DND-41 (cell line): ENCODE data around the gene RELN.
A peak's percentile ranks its signal among the peaks of the same experiment; 100 is the strongest.

Experiments used
- ATAC-seq: fragments of 200-7000 bp; cut with Tn5 transposase; 3 replicates; pipeline ENCODE4 v1.9.1; 2021; ENCODE audit warnings: low read depth; ENCODE audit not compliant: insufficient read depth
- DNase-seq: peaks from one replicate; pipeline ENCODE4 v3.0.0-alpha.2; 2020
- H2AFZ ChIP-seq: 2 replicates; pipeline ENCODE4 v1.6.0; 2012; ENCODE audit warnings: low read depth, low read length
- H3K27ac ChIP-seq: 2 replicates; pipeline ENCODE4 v1.5.1; 2012; ENCODE audit warnings: low read length, inconsistent platforms
- H3K27me3 ChIP-seq: fragments of 200-600 bp; sonication (generic); 2 replicates; pipeline ENCODE4 v1.6.0; 2012; ENCODE audit warnings: low read length, mild to moderate bottlenecking, inconsistent platforms; ENCODE audit not compliant: insufficient read depth, poor library complexity
- H3K36me3 ChIP-seq: 2 replicates; pipeline ENCODE4 v1.5.1; 2012; ENCODE audit warnings: low read length, inconsistent platforms; ENCODE audit not compliant: insufficient read depth
- H3K4me1 ChIP-seq: 2 replicates; pipeline ENCODE4 v1.5.1; 2012; ENCODE audit warnings: mild to moderate bottlenecking, low read length; ENCODE audit not compliant: insufficient read depth
- H3K4me2 ChIP-seq: 2 replicates; pipeline ENCODE4 v1.6.0; 2012; ENCODE audit warnings: mild to moderate bottlenecking, moderate library complexity, low read length, inconsistent platforms; ENCODE audit not compliant: insufficient read depth
- H3K4me3 ChIP-seq, 2 experiments: fragments of 200-600 bp in 1 of 2; shearing (Covaris generic) in 1 of 2; 2 replicates each; pipeline ENCODE4 v1.5.1; 2012 to 2016; ENCODE audit warnings: inconsistent platforms in 2 of 2, low read length in 2 of 2, mild to moderate bottlenecking in 2 of 2, low read depth in 1 of 2, moderate library complexity in 1 of 2
- H3K79me2 ChIP-seq: 2 replicates; pipeline ENCODE4 v1.6.0; 2012; ENCODE audit warnings: low read length, inconsistent platforms; ENCODE audit not compliant: insufficient read depth
- H3K9ac ChIP-seq: 2 replicates; pipeline ENCODE4 v1.6.0; 2012; ENCODE audit warnings: low read depth, mild to moderate bottlenecking, inconsistent platforms, low read length, moderate library complexity
- H3K9me3 ChIP-seq: 2 replicates; pipeline ENCODE4 v1.5.1; 2012; ENCODE audit warnings: low read length, moderate library complexity, mild to moderate bottlenecking, inconsistent platforms; ENCODE audit not compliant: insufficient read depth, severe bottlenecking
- H4K20me1 ChIP-seq: 2 replicates; pipeline ENCODE4 v1.6.0; 2012; ENCODE audit warnings: low read length; ENCODE audit not compliant: insufficient read depth
- EZH2 ChIP-seq: IDR thresholded peaks from 3 replicates; pipeline ENCODE4 v1.6.1; 2012; ENCODE audit warnings: borderline replicate concordance, low read depth, mild to moderate bottlenecking, moderate library complexity, low read length, inconsistent platforms; ENCODE audit not compliant: severe bottlenecking
- TF ChIP-seq, protein P1 (sequence below): IDR thresholded peaks from 2 replicates; pipeline ENCODE4 v1.5.1; 2012; ENCODE audit warnings: borderline replicate concordance, low read length, moderate library complexity, mild to moderate bottlenecking; ENCODE audit not compliant: poor library complexity, severe bottlenecking; ENCODE audit errors: extremely low read depth

RELN gene

DNA sequence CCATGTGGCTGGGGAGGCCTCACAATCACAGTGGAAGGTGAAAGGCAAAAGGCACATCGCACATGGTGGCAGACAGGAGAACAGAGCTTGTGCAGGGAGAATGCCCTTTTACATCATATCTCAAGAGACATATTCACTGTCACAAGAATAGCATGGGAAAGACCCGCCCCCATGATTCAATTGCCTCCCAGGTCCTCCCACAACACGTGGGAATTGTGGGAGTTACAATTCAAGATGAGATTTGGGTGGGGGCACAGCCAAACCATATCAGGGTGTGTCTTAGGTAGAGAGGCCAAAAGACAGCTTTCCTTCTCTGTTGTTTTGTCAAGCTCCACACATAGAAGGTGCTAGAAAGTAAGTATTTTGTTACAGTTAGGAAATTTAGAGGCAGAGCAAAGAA, 522.6 kb downstream of the RELN start:
- TF ChIP-seq, protein P1, sequence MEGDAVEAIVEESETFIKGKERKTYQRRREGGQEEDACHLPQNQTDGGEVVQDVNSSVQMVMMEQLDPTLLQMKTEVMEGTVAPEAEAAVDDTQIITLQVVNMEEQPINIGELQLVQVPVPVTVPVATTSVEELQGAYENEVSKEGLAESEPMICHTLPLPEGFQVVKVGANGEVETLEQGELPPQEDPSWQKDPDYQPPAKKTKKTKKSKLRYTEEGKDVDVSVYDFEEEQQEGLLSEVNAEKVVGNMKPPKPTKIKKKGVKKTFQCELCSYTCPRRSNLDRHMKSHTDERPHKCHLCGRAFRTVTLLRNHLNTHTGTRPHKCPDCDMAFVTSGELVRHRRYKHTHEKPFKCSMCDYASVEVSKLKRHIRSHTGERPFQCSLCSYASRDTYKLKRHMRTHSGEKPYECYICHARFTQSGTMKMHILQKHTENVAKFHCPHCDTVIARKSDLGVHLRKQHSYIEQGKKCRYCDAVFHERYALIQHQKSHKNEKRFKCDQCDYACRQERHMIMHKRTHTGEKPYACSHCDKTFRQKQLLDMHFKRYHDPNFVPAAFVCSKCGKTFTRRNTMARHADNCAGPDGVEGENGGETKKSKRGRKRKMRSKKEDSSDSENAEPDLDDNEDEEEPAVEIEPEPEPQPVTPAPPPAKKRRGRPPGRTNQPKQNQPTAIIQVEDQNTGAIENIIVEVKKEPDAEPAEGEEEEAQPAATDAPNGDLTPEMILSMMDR, result no peak
- no peak for TF ChIP-seq EZH2
- no peak overlapping the region for H3K4me3 ChIP-seq
- H3K36me3 ChIP-seq, result no peaks in the 10 kb centered on the region
- no peak for DNase-seq
- peaks cover 3% of the 10 kb centered on the region for H3K27me3 ChIP-seq
- H3K9ac ChIP-seq, result no peak overlapping the region
- no peak for ATAC-seq
- H3K79me2 ChIP-seq, result no peaks in the 10 kb centered on the region
- no peaks in the 10 kb centered on the region for H3K9me3 ChIP-seq
- no peaks in the 10 kb centered on the region for H3K4me1 ChIP-seq
- no peak overlapping the region for H2AFZ ChIP-seq
- no peaks in the 10 kb centered on the region for H4K20me1 ChIP-seq
- no peak overlapping the region for H3K27ac ChIP-seq
- no peak overlapping the region for H3K4me2 ChIP-seq

DNA sequence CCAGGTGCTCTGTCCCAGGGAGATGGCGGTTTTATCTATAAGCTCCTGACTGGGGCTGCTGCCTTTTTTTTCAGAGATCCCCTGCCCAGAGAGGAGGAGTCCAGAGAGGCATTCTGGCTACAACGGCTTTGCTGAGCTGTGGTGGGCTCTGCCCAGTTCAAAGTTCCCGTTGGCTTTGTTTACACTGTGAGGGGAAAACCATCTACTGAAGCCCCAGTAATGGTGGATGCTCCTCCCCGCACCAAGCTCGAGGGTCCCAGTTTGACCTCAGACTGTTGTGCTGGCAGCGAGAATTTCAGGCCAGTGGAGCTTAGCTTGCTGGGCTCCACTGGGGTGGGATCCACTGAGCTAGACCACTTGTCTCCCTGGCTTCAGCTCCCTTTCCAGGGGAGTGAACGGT, 527.1 kb downstream of the RELN start:
- H3K27ac ChIP-seq, result no peak overlapping the region
- no peak overlapping the region for H2AFZ ChIP-seq
- ATAC-seq (no peak), DNase-seq (no peak)
- no peaks in the 10 kb centered on the region for H3K27me3 ChIP-seq
- H3K9ac ChIP-seq, result no peak overlapping the region
- H3K36me3 ChIP-seq, result no peaks in the 10 kb centered on the region
- no peaks in the 10 kb centered on the region for H3K9me3 ChIP-seq
- no peak overlapping the region for H3K4me3 ChIP-seq
- no peaks in the 10 kb centered on the region for H3K4me1 ChIP-seq
- H3K4me2 ChIP-seq, result no peak overlapping the region
- no peaks in the 10 kb centered on the region for H4K20me1 ChIP-seq
- H3K79me2 ChIP-seq, result no peaks in the 10 kb centered on the region
- TF ChIP-seq, protein P1, result no peak
- no peak for TF ChIP-seq EZH2

DNA sequence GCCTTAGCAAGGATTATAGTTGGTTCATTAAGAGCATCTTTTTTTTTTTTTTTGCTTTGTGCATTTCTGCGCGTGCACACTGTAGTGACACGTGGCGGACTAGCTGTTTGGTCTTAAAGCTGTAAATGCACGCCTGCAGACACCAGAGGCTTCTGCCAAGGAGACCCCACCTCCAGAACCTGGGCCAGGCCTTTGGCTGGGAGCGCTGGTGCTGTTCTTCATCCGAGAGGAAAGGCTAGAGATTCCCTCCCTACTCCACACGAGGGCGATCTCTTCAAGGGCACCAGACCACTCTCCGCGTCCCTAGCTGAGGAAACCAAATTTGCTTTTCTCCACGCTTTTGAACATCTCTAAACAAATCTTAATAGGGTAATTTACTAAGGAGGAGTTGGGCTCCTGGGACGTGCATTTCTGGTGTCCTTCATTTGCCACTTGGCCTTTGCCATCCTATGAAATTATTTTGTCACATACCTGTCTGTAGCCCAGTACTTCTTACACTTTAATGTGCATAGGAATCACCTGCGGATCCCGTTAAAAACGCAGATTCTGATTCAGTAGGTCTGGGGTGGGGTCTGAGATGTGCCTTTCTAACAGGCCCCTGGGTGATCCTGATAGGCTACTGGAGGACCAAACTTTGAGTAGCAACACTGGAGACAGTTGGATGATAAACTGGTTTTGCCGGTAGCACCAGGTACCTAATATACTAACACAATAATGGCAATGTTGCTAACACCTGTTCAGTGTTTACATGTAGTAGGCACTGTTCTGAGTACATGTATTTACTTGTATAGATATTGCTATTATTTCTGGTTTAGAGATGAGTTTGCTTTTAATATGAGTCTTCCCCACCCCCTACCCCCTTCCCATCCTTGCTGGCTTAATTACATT, 542.1 kb downstream of the RELN start:
- H4K20me1 ChIP-seq, result no peaks in the 10 kb centered on the region
- no peak overlapping the region for H3K4me2 ChIP-seq
- H3K9me3 ChIP-seq, result no peaks in the 10 kb centered on the region
- no peak overlapping the region for H3K27ac ChIP-seq
- no peaks in the 10 kb centered on the region for H3K36me3 ChIP-seq
- DNase-seq (peak; percentile 28), ATAC-seq (peak; percentile 62; the same call in 1 of the 3 replicates)
- no peak overlapping the region for H2AFZ ChIP-seq
- peaks cover 11% of the 10 kb centered on the region for H3K27me3 ChIP-seq
- TF ChIP-seq, protein P1, result peak; percentile 62
- TF ChIP-seq EZH2, result no peak
- no peaks in the 10 kb centered on the region for H3K4me1 ChIP-seq
- H3K4me3 ChIP-seq, result no peak overlapping the region
- H3K79me2 ChIP-seq, result no peaks in the 10 kb centered on the region
- no peak overlapping the region for H3K9ac ChIP-seq
